Activated CD8-positive, alpha-beta T cell treated with anti-CD3 and anti-CD28 coated beads, Interleukin-2, amount 10 ng/mL, durations not matched to agents 7 days and 5 days (primary cell): Measurements from ENCODE around the gene FZR1. TPM values are rescaled to one million over a fixed set of nuclear protein-coding genes. Genes with fewer than 3 reads are reported as not detected.

Experiments
- ATAC-seq: fragments of 150-1000 bp; cut with Tn5 transposase; one replicate; pipeline ENCODE4 v1.10.0; 2021; ENCODE audit warnings: moderate library complexity
- CTCF ChIA-PET: fragments of 350-600 bp; sonication (Branson Sonifier 250); formaldehyde crosslinking; loops from one replicate; lab custom pipeline; 2021; ENCODE audit warnings: antibody characterized with exemption; lab: Charles Lee
- POLR2A ChIA-PET: fragments of 350-600 bp; sonication (Branson Sonifier 250); formaldehyde crosslinking; loops from one replicate; lab custom pipeline; 2021; ENCODE audit warnings: antibody characterized with exemption; lab: Charles Lee
- DNase-seq: peaks from one replicate; pipeline ENCODE4 v3.0.0-alpha.2; 2020
- H3K27ac Mint-ChIP-seq: one replicate; pipeline ENCODE4 v1.8.0; 2021; ENCODE audit warnings: mild to moderate bottlenecking, mixed read lengths
- H3K27me3 Mint-ChIP-seq: one replicate; pipeline ENCODE4 v1.8.0; 2021; ENCODE audit warnings: low read depth, mixed read lengths
- H3K36me3 Mint-ChIP-seq: one replicate; pipeline ENCODE4 v1.8.0; 2021; ENCODE audit warnings: low read depth, mixed read lengths
- H3K4me1 Mint-ChIP-seq: one replicate; pipeline ENCODE4 v1.8.0; 2021; ENCODE audit warnings: low read depth, mixed read lengths
- H3K4me3 Mint-ChIP-seq: one replicate; pipeline ENCODE4 v1.8.0; 2021; ENCODE audit warnings: mild to moderate bottlenecking, mixed read lengths
- H3K9me3 Mint-ChIP-seq: one replicate; pipeline ENCODE4 v1.8.0; 2022; ENCODE audit warnings: mixed read lengths; ENCODE audit not compliant: insufficient read depth
- total RNA-seq, 2 experiments: library from RNA; stranded (reverse); gene quantifications; one replicate each; pipeline ENCODE4 v1.2.3, GENCODE V29; 2021

Gene FZR1
- total RNA-seq, 2 experiments from 2014 or later = 72.7 to 81.6 TPM

DNA sequence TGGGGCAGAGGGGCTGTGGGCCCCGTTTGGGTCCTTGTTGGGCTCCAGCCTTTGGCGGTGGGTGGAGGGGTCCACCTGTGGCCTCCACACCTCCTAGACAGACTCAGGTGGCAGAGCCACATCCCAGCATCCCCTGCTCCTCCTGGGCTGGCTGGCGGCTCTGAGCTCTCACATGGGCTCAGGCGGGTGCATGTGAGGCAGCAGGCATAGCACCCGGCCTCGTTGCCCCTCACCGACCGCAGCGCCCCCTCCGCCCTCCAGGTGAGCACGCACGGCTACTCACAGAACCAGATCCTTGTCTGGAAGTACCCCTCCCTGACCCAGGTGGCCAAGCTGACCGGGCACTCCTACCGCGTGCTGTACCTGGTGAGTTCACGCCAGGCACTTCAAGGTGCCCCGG is 26.9 kb downstream of the FZR1 start:
- no peak overlapping the region for H3K27ac Mint-ChIP-seq
- H3K36me3 Mint-ChIP-seq = peaks cover 33% of the 10 kb centered on the region
- H3K4me3 Mint-ChIP-seq = no peak overlapping the region
- H3K9me3 Mint-ChIP-seq = no peaks in the 10 kb centered on the region
- ATAC-seq = no peak
- H3K27me3 Mint-ChIP-seq = no peaks in the 10 kb centered on the region
- no peaks in the 10 kb centered on the region for H3K4me1 Mint-ChIP-seq
- ChIA-PET POLR2A (no interaction called here), CTCF (no interaction called here)
- no peak for DNase-seq

- ChIA-PET CTCF (no interaction called here), POLR2A (no interaction called here)
- no peak for ATAC-seq
- DNase-seq = no peak
- Mint-ChIP-seq H3K27ac (no peak overlapping the region), H3K9me3 (no peaks in the 10 kb centered on the region), H3K4me3 (no peak overlapping the region), H3K36me3 (peaks cover 39% of the 10 kb centered on the region), H3K27me3 (no peaks in the 10 kb centered on the region), H3K4me1 (no peaks in the 10 kb centered on the region)
These were observed 27.6 kb downstream of the FZR1 start for GRCh38 chr19:3533563-3534216.

DNA sequence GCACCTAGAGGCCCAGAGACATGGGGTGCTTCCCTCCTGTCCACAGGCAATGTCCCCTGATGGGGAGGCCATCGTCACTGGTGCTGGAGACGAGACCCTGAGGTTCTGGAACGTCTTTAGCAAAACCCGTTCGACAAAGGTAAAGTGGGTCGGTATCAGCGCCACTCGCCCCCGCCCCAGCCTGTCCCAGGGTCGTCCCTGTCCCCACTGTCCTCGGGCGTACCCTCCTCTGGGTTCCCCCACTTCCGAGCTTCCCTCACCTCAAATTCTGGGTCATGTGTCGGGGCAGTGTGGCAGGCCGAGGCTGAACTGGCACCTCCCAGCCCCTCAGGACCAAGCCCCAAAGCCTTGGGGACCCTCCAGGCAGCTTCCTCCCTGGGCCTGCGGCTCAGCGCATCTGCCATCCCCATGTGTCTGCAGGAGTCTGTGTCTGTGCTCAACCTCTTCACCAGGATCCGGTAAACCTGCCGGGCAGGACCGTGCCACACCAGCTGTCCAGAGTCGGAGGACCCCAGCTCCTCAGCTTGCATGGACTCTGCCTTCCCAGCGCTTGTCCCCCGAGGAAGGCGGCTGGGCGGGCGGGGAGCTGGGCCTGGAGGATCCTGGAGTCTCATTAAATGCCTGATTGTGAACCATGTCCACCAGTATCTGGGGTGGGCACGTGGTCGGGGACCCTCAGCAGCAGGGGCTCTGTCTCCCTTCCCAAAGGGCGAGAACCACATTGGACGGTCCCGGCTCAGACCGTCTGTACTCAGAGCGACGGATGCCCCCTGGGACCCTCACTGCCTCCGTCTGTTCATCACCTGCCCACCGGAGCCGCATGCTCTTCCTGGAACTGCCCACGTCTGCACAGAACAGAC is 28.5 kb downstream of the FZR1 start:
- Mint-ChIP-seq H3K9me3 (no peaks in the 10 kb centered on the region), H3K27me3 (no peaks in the 10 kb centered on the region), H3K4me1 (no peaks in the 10 kb centered on the region), H3K27ac (no peak overlapping the region), H3K4me3 (no peak overlapping the region), H3K36me3 (peaks cover 43% of the 10 kb centered on the region)
- ChIA-PET CTCF (no interaction called here), POLR2A (interaction anchor here (1.1 kb wide), 1 partner anchor 10 kb away, joined by 6 read pairs; no protein-coding TSS in a partner anchor)
- ATAC-seq (no peak), DNase-seq (no peak)

DNA sequence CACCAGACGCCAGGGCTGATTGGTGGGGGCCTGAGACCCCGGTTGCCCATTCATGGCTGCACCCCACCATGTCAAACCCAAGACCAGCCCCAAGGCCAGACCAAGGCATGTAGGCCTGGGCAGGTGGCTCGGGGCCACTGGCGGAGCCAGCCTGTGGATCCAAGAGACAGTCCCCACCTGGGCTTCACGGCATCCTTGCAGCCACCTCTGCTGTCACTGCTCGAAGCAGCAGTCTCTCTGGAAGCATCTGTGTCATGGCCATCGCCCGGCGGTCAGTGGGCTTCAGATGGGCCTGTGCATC is 29.1 kb downstream of the FZR1 start:
- H3K36me3 Mint-ChIP-seq = peaks cover 47% of the 10 kb centered on the region
- ATAC-seq (no peak), DNase-seq (no peak)
- no peak overlapping the region for H3K27ac Mint-ChIP-seq
- no peaks in the 10 kb centered on the region for H3K27me3 Mint-ChIP-seq
- H3K4me1 Mint-ChIP-seq = no peaks in the 10 kb centered on the region
- no peaks in the 10 kb centered on the region for H3K9me3 Mint-ChIP-seq
- ChIA-PET POLR2A (interaction anchor here (1.1 kb wide), 1 partner anchor 10 kb away, joined by 6 read pairs; no protein-coding TSS in a partner anchor), CTCF (no interaction called here)
- H3K4me3 Mint-ChIP-seq = no peak overlapping the region

- ChIA-PET CTCF (no interaction called here), POLR2A (no interaction called here)
- DNase-seq (no peak), ATAC-seq (no peak)
- Mint-ChIP-seq H3K27me3 (no peaks in the 10 kb centered on the region), H3K4me3 (no peak overlapping the region), H3K27ac (no peak overlapping the region), H3K4me1 (no peaks in the 10 kb centered on the region), H3K36me3 (peaks cover 47% of the 10 kb centered on the region), H3K9me3 (no peaks in the 10 kb centered on the region)
These were observed 29.5 kb downstream of the FZR1 start for GRCh38 chr19:3535563-3535965.

DNA sequence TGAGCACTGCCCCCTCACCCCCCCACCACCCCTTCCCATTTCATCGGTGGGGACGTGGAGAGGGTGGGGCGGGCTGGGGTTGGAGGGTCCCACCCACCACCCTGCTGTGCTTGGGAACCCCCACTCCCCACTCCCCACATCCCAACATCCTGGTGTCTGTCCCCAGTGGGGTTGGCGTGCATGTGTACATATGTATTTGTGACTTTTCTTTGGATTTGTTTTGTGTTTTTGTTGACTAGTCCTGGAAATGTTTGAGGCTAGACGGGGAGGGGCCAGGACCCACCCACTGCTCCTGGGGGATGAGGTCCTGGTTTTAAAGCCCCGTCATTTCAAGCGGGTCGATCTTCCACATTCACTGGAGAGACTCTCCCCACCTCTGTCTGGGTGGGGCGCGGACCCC is 29.9 kb downstream of the FZR1 start:
- Mint-ChIP-seq H3K36me3 (peaks cover 47% of the 10 kb centered on the region), H3K4me3 (no peak overlapping the region), H3K27me3 (no peaks in the 10 kb centered on the region), H3K4me1 (no peaks in the 10 kb centered on the region), H3K9me3 (no peaks in the 10 kb centered on the region), H3K27ac (no peak overlapping the region)
- POLR2A ChIA-PET = no interaction called here
- no peak for ATAC-seq
- DNase-seq = no peak
- CTCF ChIA-PET = no interaction called here

- ChIA-PET POLR2A (no interaction called here), CTCF (no interaction called here)
These were observed 30.5 kb downstream of the FZR1 start for GRCh38 chr19:3536429-3537100.

GRCh38 chr19:3537101-3537437 is 31.0 kb downstream of the FZR1 start:
- no peak overlapping the region for H3K27ac Mint-ChIP-seq
- ATAC-seq (no peak), DNase-seq (no peak)
- H3K9me3 Mint-ChIP-seq = no peaks in the 10 kb centered on the region
- H3K4me3 Mint-ChIP-seq = no peak overlapping the region
- H3K4me1 Mint-ChIP-seq = no peaks in the 10 kb centered on the region
- H3K36me3 Mint-ChIP-seq = peaks cover 43% of the 10 kb centered on the region
- CTCF ChIA-PET = no interaction called here
- POLR2A ChIA-PET = no interaction called here
- H3K27me3 Mint-ChIP-seq = no peaks in the 10 kb centered on the region

More at GRCh38 chr19:3536429-3537100, 30.5 kb downstream of the FZR1 start:
- H3K27me3 Mint-ChIP-seq = no peaks in the 10 kb centered on the region
- H3K4me3 Mint-ChIP-seq = no peak overlapping the region
- no peaks in the 10 kb centered on the region for H3K4me1 Mint-ChIP-seq
- ATAC-seq = no peak
- no peak for DNase-seq
- H3K9me3 Mint-ChIP-seq = no peaks in the 10 kb centered on the region
- no peak overlapping the region for H3K27ac Mint-ChIP-seq
- H3K36me3 Mint-ChIP-seq = peaks cover 43% of the 10 kb centered on the region

DNA sequence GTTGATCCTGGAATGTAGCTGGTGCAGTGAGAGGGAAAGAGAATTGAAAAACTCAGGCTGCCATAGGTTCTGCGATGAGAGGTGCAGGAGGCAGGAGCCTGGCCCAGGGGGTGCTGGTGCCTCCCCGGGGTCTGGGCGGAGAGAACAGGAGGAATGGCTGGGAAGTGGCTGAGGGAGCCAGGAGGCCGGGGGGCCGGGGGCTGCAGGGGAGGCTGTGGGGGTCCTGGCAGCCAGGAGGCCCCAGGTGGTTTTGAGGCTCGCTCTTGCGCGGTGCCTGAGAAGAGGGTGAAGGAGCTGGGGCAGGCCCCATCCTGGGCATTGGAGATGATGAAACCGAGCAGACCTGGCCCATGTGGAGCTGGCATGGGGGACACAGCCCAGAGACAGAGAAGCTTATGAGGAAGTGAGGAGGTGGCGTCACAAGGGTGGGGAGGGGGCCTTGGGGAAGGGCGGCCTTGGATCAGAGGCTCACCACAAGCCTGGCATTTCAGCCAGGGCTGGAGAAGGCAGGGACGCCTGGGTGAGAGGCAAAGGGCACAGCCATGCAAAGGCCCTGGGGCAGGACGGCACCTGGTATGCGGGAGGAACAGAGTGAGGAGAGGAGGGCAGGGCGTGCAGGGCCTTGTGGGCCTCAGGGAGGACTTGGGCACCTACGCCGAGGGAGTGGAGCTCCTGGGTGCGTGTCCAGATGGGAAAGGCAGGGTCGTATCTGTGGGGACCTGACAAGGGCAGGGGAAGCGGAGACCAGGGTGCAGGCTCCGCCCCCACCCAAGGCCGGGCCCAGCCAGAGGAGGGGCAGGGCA is 31.5 kb downstream of the FZR1 start:
- H3K27ac Mint-ChIP-seq = no peak overlapping the region
- POLR2A ChIA-PET = interaction anchor here (0.5 kb wide), 1 partner anchor 22 kb away, joined by 3 read pairs; no protein-coding TSS in a partner anchor
- ATAC-seq (no peak), DNase-seq (no peak)
- H3K9me3 Mint-ChIP-seq = no peaks in the 10 kb centered on the region
- CTCF ChIA-PET = no interaction called here
- H3K4me1 Mint-ChIP-seq = no peaks in the 10 kb centered on the region
- no peak overlapping the region for H3K4me3 Mint-ChIP-seq
- H3K27me3 Mint-ChIP-seq = no peaks in the 10 kb centered on the region
- peaks cover 41% of the 10 kb centered on the region for H3K36me3 Mint-ChIP-seq

GRCh38 chr19:3538258-3538929 is 32.3 kb downstream of the FZR1 start:
- Mint-ChIP-seq H3K27ac (peak overlapping the region; percentile 34), H3K9me3 (no peaks in the 10 kb centered on the region), H3K27me3 (no peaks in the 10 kb centered on the region), H3K4me1 (no peaks in the 10 kb centered on the region), H3K36me3 (peaks cover 40% of the 10 kb centered on the region), H3K4me3 (no peak overlapping the region)
- CTCF ChIA-PET = interaction anchor here (1.2 kb wide), 1 partner anchor 9 kb away, joined by 3 read pairs; no protein-coding TSS in a partner anchor
- ATAC-seq (no peak), DNase-seq (no peak)
- POLR2A ChIA-PET = no interaction called here
